GM19395 (cell line): Measurements from ENCODE around the gene BTBD2.

Source experiments
- ATAC-seq: cut with Tn5 transposase; IDR thresholded peaks from one replicate; pipeline ENCODE4 v1.9.1; 2021; ENCODE audit warnings: mild to moderate bottlenecking, moderate library complexity; ENCODE audit not compliant: unreplicated experiment

The BTBD2 gene

DNA sequence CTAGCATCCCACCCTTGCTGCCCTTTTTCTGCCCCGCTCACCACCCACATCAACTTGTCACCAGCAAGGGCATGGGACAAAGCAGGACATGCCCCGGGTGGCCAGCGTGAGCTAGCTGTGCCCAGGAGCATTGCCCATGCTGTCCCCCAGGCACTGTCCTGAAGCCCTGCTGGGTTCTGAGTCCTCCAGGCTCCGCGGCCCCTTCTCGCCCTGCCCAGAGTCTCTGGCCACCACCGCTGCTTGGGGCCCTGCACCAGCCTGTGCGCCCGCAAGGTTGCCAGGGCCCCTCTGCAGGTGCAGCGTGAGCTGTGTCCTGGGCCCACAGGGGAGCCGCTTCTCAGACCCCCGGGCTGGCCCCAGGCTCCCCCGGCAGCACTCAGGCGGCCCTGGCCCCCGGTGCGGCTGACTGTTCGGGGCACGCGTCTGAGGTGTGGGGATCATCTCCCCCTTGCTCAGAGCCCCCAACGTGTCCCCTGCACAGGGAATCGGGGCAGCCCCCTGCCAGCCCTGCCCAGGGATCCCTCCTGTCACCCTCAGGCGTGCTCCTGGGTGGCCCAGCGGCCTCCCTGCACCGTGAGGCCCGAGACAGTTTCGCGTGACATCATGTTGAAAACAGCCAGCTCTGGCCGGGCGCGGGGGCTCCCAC, 70.5 kb downstream of the BTBD2 start:
- no peak for ATAC-seq

- ATAC-seq, result no peak
Measured at GRCh38 chr19:1944088-1944915, 71.2 kb downstream of the BTBD2 start.

DNA sequence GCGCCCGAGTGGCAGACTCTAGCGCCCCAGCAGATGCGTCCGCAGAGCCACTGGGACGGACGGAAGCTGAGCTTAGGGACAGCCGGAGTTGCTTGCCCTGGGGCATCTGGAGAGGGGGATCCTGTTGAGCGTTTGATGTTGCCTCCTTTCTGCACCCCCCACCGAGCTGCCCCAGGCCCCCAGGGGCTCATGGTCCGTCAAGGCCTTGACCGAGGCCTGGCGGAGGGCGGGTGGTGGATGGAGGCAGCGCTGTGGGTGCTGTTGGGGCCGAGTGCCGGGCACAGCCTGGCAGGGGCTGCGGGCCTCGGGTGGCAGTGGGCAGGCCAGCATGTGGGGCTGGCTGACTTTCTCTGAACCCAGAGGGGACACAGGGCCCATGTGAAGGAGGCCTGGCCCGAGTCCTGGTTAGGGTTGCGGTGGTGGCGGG, 71.8 kb downstream of the BTBD2 start:
- ATAC-seq, result no peak

DNA sequence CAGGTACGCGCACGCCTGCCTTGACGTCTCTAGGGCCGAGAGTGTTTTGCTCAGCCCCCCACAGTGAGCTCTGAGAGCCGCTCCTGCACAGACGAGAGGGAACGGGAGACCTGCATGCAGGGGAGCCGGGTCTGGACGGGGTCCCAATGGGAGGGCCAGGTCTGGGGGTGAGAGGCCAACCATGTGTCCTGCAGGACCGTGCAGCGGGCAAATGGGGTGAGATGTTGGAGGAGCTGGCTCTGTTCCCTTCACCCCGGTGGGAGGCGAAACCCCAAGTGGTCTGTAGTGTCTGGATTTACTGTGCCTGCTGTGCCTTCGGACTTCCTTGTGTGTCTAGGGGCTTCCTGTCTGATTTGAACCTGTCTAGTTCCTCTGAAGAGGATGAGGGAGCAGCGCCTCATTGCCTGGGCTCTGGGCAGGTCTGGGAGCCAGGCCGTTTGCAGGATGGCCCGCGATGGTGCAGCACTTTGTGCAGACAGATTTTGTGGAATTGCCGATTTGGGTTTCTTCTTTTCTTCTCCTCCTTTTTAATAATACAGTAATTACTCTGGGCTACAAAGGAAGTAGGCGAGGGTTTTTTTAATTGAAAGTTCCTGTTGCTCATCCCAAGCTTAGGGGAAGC, 72.5 kb downstream of the BTBD2 start:
- ATAC-seq, result no peak

GRCh38 chr19:1942078-1942933, 73.2 kb downstream of the BTBD2 start:
- no peak for ATAC-seq

- no peak for ATAC-seq
Measured at GRCh38 chr19:1941146-1942077, 74.1 kb downstream of the BTBD2 start, which contains the start of gene CSNK1G2. Gene CSNK1G2, plus strand, starts transcription at chr19:1941172. Its CDS starts 28,601 bp downstream, at chr19:1969773.

DNA sequence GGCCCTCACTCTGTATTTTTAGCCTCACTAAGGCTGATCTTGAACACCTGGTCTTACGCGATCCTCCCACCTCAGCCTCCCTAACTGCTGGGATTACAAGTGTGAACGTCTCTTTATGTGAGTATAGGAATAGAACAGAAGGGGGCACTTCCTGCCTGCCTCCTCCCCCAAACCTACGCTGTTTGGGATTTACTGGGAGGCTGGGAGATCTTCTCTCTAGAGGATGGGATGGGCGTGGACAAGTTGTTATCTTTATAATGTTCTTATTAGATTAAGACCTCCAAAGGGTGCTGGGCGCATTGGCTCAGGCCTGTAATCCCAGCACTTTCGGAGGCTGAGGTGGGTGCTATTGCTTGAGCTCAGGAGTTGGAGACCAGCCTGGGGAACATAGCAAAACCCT, 77.4 kb downstream of the BTBD2 start:
- ATAC-seq, result no peak

- no peak for ATAC-seq
Measured at GRCh38 chr19:1936916-1937610, 78.5 kb downstream of the BTBD2 start.

GRCh38 chr19:1936430-1936829, 79.1 kb downstream of the BTBD2 start:
- no peak for ATAC-seq

GRCh38 chr19:1935484-1936208, 79.9 kb downstream of the BTBD2 start:
- ATAC-seq, result no peak
